HEK293 (cell line): ENCODE measurements around the gene FGF3.

Source experiments
- CTCF ChIP-seq: fragments of 450-650 bp; formaldehyde crosslinking; IDR thresholded peaks from 2 replicates; pipeline ENCODE4 v1.5.1; 2016; ENCODE audit warnings: missing biosample characterization, missing genetic modification characterization
- SP2 ChIP-seq: fragments of 450-650 bp; formaldehyde crosslinking; IDR thresholded peaks from 2 replicates; pipeline ENCODE4 v1.5.1; 2016; ENCODE audit warnings: missing biosample characterization, missing genetic modification characterization
- ZNF266 ChIP-seq: fragments of 450-650 bp; formaldehyde crosslinking; IDR thresholded peaks from 2 replicates; pipeline ENCODE4 v1.5.1; 2016; ENCODE audit warnings: missing biosample characterization, missing genetic modification characterization, low read depth
- ZNF292 ChIP-seq: fragments of 450-650 bp; formaldehyde crosslinking; IDR thresholded peaks from 2 replicates; pipeline ENCODE4 v1.5.1; 2016; ENCODE audit warnings: low read depth, missing biosample characterization, missing genetic modification characterization, borderline replicate concordance

GRCh38 chr11:69867076-69868005 is 48.1 kb upstream of the FGF3 start:
- TF ChIP-seq CTCF (tag by site-specific recombination) (no peak), ZNF292 (tag by site-specific recombination) (no peak), ZNF266 (tag by site-specific recombination) (no peak), SP2 (tag by site-specific recombination) (no peak)
